Measurements from ENCODE around the gene CDK5RAP1.

The CDK5RAP1 gene

DNA sequence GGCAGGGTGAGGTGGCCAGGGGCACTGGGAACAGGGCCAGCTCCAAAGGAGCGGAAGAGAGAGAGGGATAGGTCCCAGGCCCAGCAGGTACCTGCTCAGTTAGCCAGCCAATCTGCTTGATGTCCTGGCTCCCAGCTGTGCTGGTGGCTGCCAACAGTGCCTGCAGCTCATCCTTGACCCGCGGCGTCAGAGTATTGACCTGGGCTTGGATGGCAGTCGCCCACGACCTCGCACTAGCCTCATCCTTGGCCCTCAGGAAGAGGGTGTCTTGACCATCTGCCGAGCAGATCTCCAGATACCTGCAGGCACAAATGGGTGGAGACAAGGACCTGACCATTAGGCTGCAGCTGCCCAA is 11.1 kb upstream of the CDK5RAP1 start:
- TF ChIP-seq, protein P1, sequence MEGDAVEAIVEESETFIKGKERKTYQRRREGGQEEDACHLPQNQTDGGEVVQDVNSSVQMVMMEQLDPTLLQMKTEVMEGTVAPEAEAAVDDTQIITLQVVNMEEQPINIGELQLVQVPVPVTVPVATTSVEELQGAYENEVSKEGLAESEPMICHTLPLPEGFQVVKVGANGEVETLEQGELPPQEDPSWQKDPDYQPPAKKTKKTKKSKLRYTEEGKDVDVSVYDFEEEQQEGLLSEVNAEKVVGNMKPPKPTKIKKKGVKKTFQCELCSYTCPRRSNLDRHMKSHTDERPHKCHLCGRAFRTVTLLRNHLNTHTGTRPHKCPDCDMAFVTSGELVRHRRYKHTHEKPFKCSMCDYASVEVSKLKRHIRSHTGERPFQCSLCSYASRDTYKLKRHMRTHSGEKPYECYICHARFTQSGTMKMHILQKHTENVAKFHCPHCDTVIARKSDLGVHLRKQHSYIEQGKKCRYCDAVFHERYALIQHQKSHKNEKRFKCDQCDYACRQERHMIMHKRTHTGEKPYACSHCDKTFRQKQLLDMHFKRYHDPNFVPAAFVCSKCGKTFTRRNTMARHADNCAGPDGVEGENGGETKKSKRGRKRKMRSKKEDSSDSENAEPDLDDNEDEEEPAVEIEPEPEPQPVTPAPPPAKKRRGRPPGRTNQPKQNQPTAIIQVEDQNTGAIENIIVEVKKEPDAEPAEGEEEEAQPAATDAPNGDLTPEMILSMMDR (conservative IDR thresholded peaks at IDR 0.05; ENCODE audit: low read length): no peak
- DNase-seq (ENCODE audit: low read depth): no peak
- H3K4me3 ChIP-seq (ENCODE audit: low read length): no peak overlapping the region

DNA sequence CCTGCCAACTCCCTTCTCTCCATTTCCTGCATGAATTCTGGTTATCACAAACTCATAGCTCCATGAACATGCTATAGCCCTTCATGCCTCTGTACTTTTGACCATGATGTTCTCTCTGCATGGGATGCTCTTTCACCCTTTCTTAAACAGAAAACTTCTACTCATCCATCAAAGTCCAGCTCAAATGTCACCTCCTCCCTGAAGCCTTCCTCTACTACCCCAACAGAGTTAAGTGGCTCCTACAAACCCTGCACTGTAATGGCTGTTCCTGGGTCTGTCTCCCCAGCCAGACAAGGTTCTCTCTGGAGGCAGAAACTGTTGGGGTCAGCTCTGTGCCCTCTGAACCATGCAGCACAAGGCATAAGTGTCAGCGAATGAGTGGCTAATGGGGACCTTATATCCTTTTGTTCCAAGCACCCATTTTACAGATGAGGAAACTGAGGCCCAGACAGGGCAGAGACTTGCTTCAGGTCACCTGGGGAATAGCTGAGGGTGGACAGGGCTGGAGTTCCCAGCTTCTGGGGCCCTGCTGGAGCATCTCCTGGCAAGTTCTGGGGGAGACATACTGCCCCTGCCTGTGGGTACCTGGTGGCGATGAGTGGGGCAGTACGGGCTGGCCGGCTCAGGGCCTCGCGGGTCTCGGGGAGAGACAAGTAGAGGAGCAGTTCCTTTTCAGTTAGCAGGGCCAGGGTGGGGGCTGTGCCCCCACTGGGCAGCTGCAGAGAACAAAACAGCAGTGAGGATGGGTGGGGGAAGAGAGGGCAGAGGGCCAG is 10.6 kb upstream of the CDK5RAP1 start:
- TF ChIP-seq, protein P1 (conservative IDR thresholded peaks at IDR 0.05; ENCODE audit: low read length): no peak
- no peak for DNase-seq (ENCODE audit: low read depth)
- H3K4me3 ChIP-seq (ENCODE audit: low read length): no peak overlapping the region

DNA sequence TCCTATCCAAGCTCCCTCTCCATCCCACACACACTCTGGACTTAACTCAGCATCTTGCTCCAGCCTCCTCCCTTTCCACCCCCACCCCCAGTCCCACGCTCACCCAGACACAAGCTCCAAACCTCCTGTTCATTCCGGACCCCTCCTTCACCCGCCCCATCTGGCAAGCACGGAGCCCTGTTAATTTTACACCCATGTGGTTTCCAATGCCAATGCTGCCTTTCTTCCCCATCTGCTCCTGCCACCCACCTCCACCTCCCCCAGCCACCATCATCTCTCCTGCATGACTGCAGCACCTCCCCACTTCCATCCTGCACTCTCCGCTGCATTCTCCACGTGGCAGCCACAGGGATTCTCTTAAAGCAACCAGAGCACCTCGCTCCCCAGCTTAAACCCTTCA is 9.9 kb upstream of the CDK5RAP1 start:
- TF ChIP-seq, protein P1 (conservative IDR thresholded peaks at IDR 0.05; ENCODE audit: low read length): no peak
- H3K4me3 ChIP-seq (ENCODE audit: low read length): no peak overlapping the region
- no peak for DNase-seq (ENCODE audit: low read depth)

DNA sequence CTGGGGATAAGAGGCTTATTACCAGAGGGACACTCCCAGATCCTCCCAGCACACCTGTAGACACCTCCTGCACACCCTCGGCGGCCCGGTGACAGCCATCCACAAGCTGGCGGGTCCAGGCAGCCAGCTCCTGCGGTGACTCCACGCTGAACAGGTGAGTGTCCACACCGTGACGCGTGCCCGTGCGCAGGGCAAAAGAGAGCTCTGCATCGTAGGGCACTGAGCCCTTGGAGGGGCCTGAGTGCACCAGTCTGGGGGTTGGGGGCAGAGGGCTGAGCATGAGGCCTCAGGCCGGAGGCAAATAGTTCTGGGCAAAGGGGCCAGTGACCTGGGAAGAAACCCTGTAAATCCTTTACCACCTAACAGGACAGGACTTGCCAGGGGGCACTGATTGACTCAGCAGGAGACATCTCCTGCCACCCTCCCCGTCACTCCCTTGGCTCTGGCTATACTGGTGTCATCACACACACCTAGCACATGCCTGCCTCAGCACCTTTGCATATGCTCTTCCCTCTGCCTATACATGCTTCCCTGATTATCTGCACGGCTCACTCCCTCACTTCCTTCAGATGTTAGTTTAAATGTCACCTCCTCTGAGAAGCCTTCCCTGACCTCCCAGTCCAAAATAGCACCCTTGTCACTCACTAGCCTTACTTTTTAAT is 8.9 kb upstream of the CDK5RAP1 start:
- no peak overlapping the region for H3K4me3 ChIP-seq (ENCODE audit: low read length)
- DNase-seq (ENCODE audit: low read depth): no peak
- TF ChIP-seq, protein P1 (conservative IDR thresholded peaks at IDR 0.05; ENCODE audit: low read length): no peak

DNA sequence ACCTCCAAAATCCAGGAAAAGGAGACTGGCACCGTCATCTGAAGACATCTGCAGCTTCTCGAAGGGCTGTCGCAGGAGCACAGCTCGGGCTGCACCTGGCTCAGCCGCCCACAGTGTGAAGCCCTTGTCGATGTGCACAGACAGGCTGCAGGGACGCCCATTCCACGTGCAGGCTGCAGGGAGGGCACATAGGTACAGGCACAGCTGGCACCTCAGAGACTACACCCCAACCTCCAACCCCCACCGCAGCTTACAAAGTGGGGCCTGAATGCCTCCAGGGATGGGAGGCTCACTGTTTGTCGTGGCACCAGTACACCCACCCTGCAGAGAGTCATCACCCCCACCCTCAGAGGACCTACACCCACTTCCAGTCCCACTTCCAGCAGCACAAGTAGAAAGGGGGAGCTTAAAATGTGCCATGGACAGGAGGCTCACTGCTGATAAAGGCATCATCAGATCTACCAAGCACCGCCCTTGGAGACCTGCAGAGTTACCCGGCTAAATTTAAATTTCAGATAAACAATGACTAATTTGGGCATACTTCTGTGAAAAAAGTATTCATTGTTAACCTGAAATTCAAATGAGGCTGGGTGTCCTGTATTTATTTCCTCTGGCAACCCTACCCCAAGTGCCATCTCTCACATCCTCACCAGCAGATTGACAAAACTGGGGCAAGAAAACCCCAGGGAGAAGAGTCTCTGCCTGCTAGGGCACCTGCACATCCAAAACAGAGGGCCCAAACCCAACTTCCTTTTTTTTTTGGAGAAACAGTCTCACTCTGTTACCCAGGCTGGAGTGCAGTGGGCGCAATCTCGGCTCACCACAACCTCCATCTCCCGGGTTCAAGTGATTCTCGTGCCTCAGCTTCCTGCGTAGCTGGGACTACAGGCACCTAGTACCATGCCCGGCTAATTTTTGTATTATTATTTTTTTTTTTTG is 7.7 kb upstream of the CDK5RAP1 start:
- DNase-seq (ENCODE audit: low read depth): no peak
- TF ChIP-seq, protein P1 (conservative IDR thresholded peaks at IDR 0.05; ENCODE audit: low read length): no peak
- H3K4me3 ChIP-seq (ENCODE audit: low read length): no peak overlapping the region

DNA sequence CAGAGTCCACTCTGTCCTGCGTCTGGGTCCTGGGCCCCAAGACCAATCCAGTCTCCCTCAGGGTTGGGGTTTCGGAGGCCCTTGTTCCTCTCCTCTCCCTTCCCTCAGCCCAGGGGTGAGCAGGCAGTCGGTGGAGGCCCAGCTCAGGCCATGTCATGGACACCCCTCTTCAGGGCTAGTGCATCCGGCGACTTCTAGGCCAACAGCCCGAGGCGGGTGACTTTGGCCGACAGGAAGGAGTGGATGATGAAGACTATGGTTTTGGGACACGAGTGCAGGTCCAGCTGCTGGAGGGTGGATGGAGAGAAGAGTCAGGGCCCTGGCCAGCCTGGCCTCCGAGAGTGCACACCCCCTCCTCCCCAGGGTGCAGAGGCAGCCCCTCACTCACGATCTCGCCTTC is 7.0 kb upstream of the CDK5RAP1 start:
- DNase-seq (ENCODE audit: low read depth): no peak
- TF ChIP-seq, protein P1 (conservative IDR thresholded peaks at IDR 0.05; ENCODE audit: low read length): no peak
- H3K4me3 ChIP-seq (ENCODE audit: low read length): no peak overlapping the region
